ENCODE results near the gene FAM184A. TPM values are rescaled to one million over a fixed set of nuclear protein-coding genes. Genes with fewer than 3 reads are reported as not detected.

The FAM184A gene
- total and polyA plus RNA-seq, 10 of the 15 experiments (the other 5 are each of a cell fraction or from before 2014, with no cell fraction given): 0.15 to 0.23 TPM; not detected in 8

MicroRNA genes within 50 kb of the gene (microRNA counts, 767-probe panel; counts per million panel counts)
- microRNA hsa-miR-548b-3p: 784 counts per million, percentile 18 among the panel's probes with 10 or more counts
- 1,438 counts per million, percentile 53 among the panel's probes with 10 or more counts for microRNA hsa-miR-548b-5p

Small RNAs within 50 kb of the gene (microRNA-seq; reads per million reads assigned to microRNA genes)
- not detected for gene MIR548B

Small RNAs within 50 kb of the gene (small RNA-seq; reads per million reads assigned to genes)
- gene MIR548B (not detected), gene RF00019 (not detected)

Other genes starting within 250 kb of the FAM184A start
- 34.7 and 42.2 TPM in 2 replicates for gene ASF1A, start 184.5 kb downstream of the FAM184A start, total RNA-seq (2014; rRNA removed)
- gene ASF1A, start 184.5 kb downstream of the FAM184A start, total RNA-seq (2014; rRNA removed; fragmentation: Illumina TruSeq; extraction: Trizol): 34.0 and 35.7 TPM in 2 replicates
- 37.2 and 41.1 TPM in 2 replicates for gene ASF1A, start 184.5 kb downstream of the FAM184A start, total RNA-seq (2021)
- 25.8 and 39.0 TPM in 2 replicates for gene ASF1A, start 184.5 kb downstream of the FAM184A start, polyA plus RNA-seq (2011; rRNA removed)
- gene ASF1A, start 184.5 kb downstream of the FAM184A start, polyA plus RNA-seq (2014; fragmentation: Illumina TruSeq; extraction: Trizol): 28.3 and 35.5 TPM in 2 replicates
- gene ASF1A, start 184.5 kb downstream of the FAM184A start, polyA plus RNA-seq (2014; fragmentation: Nextera tagmentation; extraction: Ambion mirVana): 10 to 100 TPM; 25.3 to 26.0 TPM
- gene ASF1A, start 184.5 kb downstream of the FAM184A start, polyA plus RNA-seq (2014; rRNA removed): 21.4 and 23.7 TPM in 2 replicates
- gene ASF1A, start 184.5 kb downstream of the FAM184A start, polyA plus RNA-seq (2016; fragmentation: Nextera tagmentation; extraction: Ambion mirVana): 100 to 1,000 TPM in 1 of 2 experiments, 10 to 100 TPM in 1; 92.8 to 103 TPM
- 9.8 and 11.2 TPM in 2 replicates for gene MCM9, start 143.5 kb downstream of the FAM184A start, total RNA-seq (2014; rRNA removed)
- 10.0 and 10.5 TPM in 2 replicates for gene MCM9, start 143.5 kb downstream of the FAM184A start, total RNA-seq (2014; rRNA removed; fragmentation: Illumina TruSeq; extraction: Trizol)
- gene MCM9, start 143.5 kb downstream of the FAM184A start, total RNA-seq (2021): 11.4 and 11.7 TPM in 2 replicates
- gene MCM9, start 143.5 kb downstream of the FAM184A start, polyA plus RNA-seq (2011; rRNA removed): 7.3 and 10.5 TPM in 2 replicates
- gene MCM9, start 143.5 kb downstream of the FAM184A start, polyA plus RNA-seq (2014; fragmentation: Illumina TruSeq; extraction: Trizol): 9.2 and 9.7 TPM in 2 replicates
- gene MCM9, start 143.5 kb downstream of the FAM184A start, polyA plus RNA-seq (2014; fragmentation: Nextera tagmentation; extraction: Ambion mirVana): 1 to 10 TPM; 3.4 to 4.1 TPM
- gene MCM9, start 143.5 kb downstream of the FAM184A start, polyA plus RNA-seq (2014; rRNA removed): 7.6 and 8.9 TPM in 2 replicates
- 10 to 100 TPM; 15.8 to 18.5 TPM for gene MCM9, start 143.5 kb downstream of the FAM184A start, polyA plus RNA-seq (2016; fragmentation: Nextera tagmentation; extraction: Ambion mirVana)

Data from GM12878 (cell line).